Loucy (cell line): ENCODE data around the gene LBHD2.

ENCODE experiments used
- H2AFZ ChIP-seq: fragments of 200-600 bp; sonication (generic); 2 replicates; pipeline ENCODE4 v1.6.0; 2016; ENCODE audit warnings: antibody characterized with exemption, mild to moderate bottlenecking, low read length, moderate library complexity
- H3F3A ChIP-seq: fragments of 200-600 bp; 2 replicates; pipeline ENCODE4 v1.6.0; 2016; ENCODE audit warnings: antibody characterized with exemption, low read depth, mild to moderate bottlenecking
- H3K27me3 ChIP-seq: fragments of 200-600 bp; sonication (generic); 2 replicates; pipeline ENCODE4 v1.6.1; 2014; ENCODE audit warnings: low read length, mild to moderate bottlenecking; ENCODE audit not compliant: insufficient read depth, poor library complexity, severe bottlenecking
- H3K36me3 ChIP-seq: fragments of 200-600 bp; sonication (generic); 2 replicates; pipeline ENCODE4 v1.6.1; 2016; ENCODE audit warnings: low read length; ENCODE audit not compliant: insufficient read depth
- H3K4me1 ChIP-seq: fragments of 200-600 bp; sonication (generic); 2 replicates; pipeline ENCODE4 v1.5.1; 2014; ENCODE audit warnings: low read length, mild to moderate bottlenecking; ENCODE audit not compliant: insufficient read depth, poor library complexity, severe bottlenecking
- H3K4me2 ChIP-seq: fragments of 200-600 bp; sonication (generic); 2 replicates; pipeline ENCODE4 v1.6.0; 2014; ENCODE audit warnings: antibody characterized with exemption, low read length, low read depth, mild to moderate bottlenecking; ENCODE audit not compliant: poor library complexity, severe bottlenecking
- H3K4me3 ChIP-seq: fragments of 200-600 bp; sonication (generic); 2 replicates; pipeline ENCODE4 v1.5.1; 2014; ENCODE audit warnings: low read length, mild to moderate bottlenecking, mixed read lengths; ENCODE audit not compliant: poor library complexity, severe bottlenecking
- H3K79me2 ChIP-seq: fragments of 200-600 bp; sonication (generic); 2 replicates; pipeline ENCODE4 v1.6.1; 2014; ENCODE audit warnings: low read length; ENCODE audit not compliant: insufficient read depth
- H3K9ac ChIP-seq: fragments of 200-600 bp; sonication (generic); 2 replicates; pipeline ENCODE4 v1.6.0; 2014; ENCODE audit warnings: mild to moderate bottlenecking, low read depth, low read length, moderate library complexity; ENCODE audit not compliant: poor library complexity, severe bottlenecking
- H3K9me2 ChIP-seq: fragments of 200-600 bp; sonication (generic); replicated peaks from 2 replicates; pipeline ENCODE4 v1.6.1; 2016; ENCODE audit warnings: low read depth, low read length, mixed read lengths
- H3K9me3 ChIP-seq: fragments of 200-600 bp; sonication (generic); 2 replicates; pipeline ENCODE4 v1.6.1; 2014; ENCODE audit warnings: mild to moderate bottlenecking, antibody characterized with exemption, low read length, low read depth; ENCODE audit not compliant: insufficient read depth
- H4K20me1 ChIP-seq: fragments of 200-600 bp; sonication (generic); 2 replicates; pipeline ENCODE4 v1.6.0; 2014; ENCODE audit warnings: antibody characterized with exemption, low read length, mild to moderate bottlenecking; ENCODE audit not compliant: insufficient read depth, poor library complexity, severe bottlenecking
- EZH2phosphoT487 ChIP-seq: fragments of 200-600 bp; IDR thresholded peaks from 2 replicates; pipeline ENCODE4 v1.6.1; 2018; ENCODE audit warnings: antibody characterized with exemption, mild to moderate bottlenecking, moderate library complexity, borderline replicate concordance
- TF ChIP-seq, protein P1 (sequence below): fragments of 200-600 bp; sonication (generic); conservative IDR thresholded peaks from 2 replicates; pipeline ENCODE4 v1.5.1; 2014; ENCODE audit warnings: mild to moderate bottlenecking, antibody characterized with exemption, low read length

LBHD2 gene

DNA sequence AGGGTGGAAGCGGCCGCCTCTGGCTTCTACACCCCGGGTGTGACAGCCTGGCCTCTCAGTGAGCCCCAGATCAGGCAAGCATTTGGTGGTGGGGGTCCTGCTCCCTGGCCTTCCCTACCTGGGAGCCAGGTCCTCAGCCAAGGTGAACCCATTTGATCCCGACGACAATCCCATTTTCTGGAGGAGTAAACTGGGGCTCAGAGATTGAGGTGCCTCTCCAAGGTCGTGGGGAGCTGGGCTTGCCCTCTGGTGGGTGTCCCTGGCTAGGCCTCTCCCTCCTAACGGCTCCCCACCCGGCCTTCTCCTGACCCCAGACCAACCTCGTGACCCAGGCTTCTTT is 7.8 kb downstream of the LBHD2 start:
- no peak overlapping the region for H3K9ac ChIP-seq
- no peaks in the 10 kb centered on the region for H3K79me2 ChIP-seq
- TF ChIP-seq EZH2phosphoT487: no peak
- TF ChIP-seq, protein P1, sequence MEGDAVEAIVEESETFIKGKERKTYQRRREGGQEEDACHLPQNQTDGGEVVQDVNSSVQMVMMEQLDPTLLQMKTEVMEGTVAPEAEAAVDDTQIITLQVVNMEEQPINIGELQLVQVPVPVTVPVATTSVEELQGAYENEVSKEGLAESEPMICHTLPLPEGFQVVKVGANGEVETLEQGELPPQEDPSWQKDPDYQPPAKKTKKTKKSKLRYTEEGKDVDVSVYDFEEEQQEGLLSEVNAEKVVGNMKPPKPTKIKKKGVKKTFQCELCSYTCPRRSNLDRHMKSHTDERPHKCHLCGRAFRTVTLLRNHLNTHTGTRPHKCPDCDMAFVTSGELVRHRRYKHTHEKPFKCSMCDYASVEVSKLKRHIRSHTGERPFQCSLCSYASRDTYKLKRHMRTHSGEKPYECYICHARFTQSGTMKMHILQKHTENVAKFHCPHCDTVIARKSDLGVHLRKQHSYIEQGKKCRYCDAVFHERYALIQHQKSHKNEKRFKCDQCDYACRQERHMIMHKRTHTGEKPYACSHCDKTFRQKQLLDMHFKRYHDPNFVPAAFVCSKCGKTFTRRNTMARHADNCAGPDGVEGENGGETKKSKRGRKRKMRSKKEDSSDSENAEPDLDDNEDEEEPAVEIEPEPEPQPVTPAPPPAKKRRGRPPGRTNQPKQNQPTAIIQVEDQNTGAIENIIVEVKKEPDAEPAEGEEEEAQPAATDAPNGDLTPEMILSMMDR: no peak; the same call in 1 of the 2 replicates
- no peaks in the 10 kb centered on the region for H4K20me1 ChIP-seq
- H3K4me1 ChIP-seq: peaks cover 4% of the 10 kb centered on the region
- H3K27me3 ChIP-seq: no peaks in the 10 kb centered on the region
- H3K36me3 ChIP-seq: no peaks in the 10 kb centered on the region
- H3K4me3 ChIP-seq: peak overlapping the region; percentile 45
- no peaks in the 10 kb centered on the region for H3K9me3 ChIP-seq
- peak overlapping the region; percentile 71 for H3K4me2 ChIP-seq
- H2AFZ ChIP-seq: no peak overlapping the region
- H3F3A ChIP-seq: no peaks in the 10 kb centered on the region
- no peaks in the 10 kb centered on the region for H3K9me2 ChIP-seq

DNA sequence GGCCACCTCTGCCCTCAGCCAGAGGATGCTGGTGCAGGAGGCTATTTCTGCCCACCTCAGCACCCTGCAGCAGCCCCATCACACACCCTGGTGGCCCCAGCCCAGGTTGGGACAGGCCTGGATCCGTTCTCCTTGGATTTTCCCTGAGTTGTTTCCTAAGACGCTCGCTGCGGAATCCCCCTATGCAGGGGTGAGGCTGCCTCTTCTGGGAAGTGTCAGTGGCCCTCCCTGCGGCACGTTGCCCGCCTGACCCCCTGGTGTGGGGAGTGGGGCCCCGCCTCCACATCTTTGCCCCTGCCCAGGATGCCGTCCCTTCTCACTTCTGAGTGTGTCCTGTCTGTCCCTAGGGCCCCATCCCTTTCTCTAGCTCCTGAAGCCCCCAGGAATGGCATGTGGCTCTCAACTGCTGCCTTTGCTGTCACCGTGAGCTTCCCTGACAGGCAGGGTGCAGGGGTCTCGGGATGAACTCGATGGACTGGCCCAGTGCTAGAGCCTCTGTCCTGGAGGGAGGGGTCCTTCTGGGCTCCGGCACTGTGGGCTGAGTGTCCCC is 9.9 kb downstream of the LBHD2 start:
- no peak overlapping the region for H3K4me2 ChIP-seq
- H2AFZ ChIP-seq: no peak overlapping the region

DNA sequence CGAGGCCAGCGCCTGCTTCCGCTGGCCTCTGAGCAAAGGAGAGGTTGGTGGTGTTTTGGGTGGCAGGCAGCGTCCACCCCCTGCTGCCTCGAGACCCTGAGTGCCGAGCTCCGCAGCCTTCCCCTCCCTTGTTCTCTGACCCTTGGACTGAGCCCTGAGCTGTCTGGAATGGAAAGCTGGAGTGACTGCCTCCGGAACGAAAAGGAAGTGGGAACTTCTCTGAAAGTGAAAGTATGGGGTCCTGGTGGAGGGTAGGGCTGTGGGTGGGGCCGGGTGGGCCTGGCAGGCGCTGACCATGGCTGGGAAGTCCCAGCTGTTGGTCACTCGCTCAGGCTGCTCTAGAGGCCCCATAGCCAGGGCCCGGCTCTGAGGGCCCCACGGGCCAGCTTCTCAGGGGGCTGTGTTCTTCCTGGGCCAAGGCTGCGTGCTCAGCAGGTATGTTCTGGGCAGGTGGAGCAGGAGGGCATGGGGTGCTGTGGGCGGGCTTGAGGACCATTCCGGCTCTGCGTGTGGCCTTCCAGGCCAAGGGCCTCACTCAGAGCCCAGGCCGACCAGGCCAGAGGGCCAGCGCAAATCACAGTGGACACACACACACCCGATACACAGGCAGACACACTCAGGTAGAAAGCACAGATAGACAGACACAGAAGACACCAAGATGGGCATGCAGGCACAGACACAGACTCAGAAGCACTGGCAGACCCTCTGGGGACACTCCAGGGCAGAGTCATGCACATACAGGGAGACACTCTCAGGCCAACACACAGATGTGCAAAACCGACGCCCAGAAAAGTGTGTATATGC is 10.6 kb downstream of the LBHD2 start, which contains the start of gene EXOC3L4:
TSS of gene EXOC3L4 (plus strand) at position 320 of the 804 bp plus-strand sequence. CDS start 5,495 bp downstream, outside the sequence.
- H3K9ac ChIP-seq: no peak within 1 kb of the TSS

More for the DNA sequence above, 9.9 kb downstream of the LBHD2 start:
- Histone ChIP-seq H3K9ac (no peak overlapping the region), H3K9me2 (no peaks in the 10 kb centered on the region), H3K4me3 (no peak overlapping the region), H3F3A (no peaks in the 10 kb centered on the region), H3K9me3 (no peaks in the 10 kb centered on the region), H3K4me1 (peaks cover 4% of the 10 kb centered on the region), H3K36me3 (no peaks in the 10 kb centered on the region), H3K79me2 (no peaks in the 10 kb centered on the region), H4K20me1 (no peaks in the 10 kb centered on the region), H3K27me3 (no peaks in the 10 kb centered on the region)
- no peak for TF ChIP-seq EZH2phosphoT487
- TF ChIP-seq, protein P1: no peak

More for the DNA sequence above, 10.6 kb downstream of the LBHD2 start, which contains the start of gene EXOC3L4:
- no peak within 1 kb of the TSS for H3K4me2 ChIP-seq
- no peak within 1 kb of the TSS for H3K4me3 ChIP-seq
- no peaks in the 10 kb centered on the region for H3K9me2 ChIP-seq
- H3K36me3 ChIP-seq: no peaks in the 10 kb centered on the region
- TF ChIP-seq, protein P1: no peak
- TF ChIP-seq EZH2phosphoT487: no peak
- peaks cover 4% of the 10 kb centered on the region for H3K4me1 ChIP-seq
- H3K27me3 ChIP-seq: no peaks in the 10 kb centered on the region
- H4K20me1 ChIP-seq: no peaks in the 10 kb centered on the region
- H3K9me3 ChIP-seq: no peaks in the 10 kb centered on the region
- no peak within 1 kb of the TSS for H2AFZ ChIP-seq
- H3K79me2 ChIP-seq: no peaks in the 10 kb centered on the region
- no peaks in the 10 kb centered on the region for H3F3A ChIP-seq
